22Rv1 (cell line): ENCODE results near the gene MCMBP.
A peak's percentile ranks its signal among the peaks of the same experiment; 100 is the strongest.

Source experiments
- H3K27ac ChIP-seq: fragments of 450-650 bp; 2 replicates; pipeline ENCODE4 v1.5.1; 2017
- ZFX ChIP-seq: fragments of 450-650 bp; IDR thresholded peaks from 2 replicates; pipeline ENCODE4 v1.6.1; 2017; ENCODE audit warnings: antibody characterized with exemption, borderline replicate concordance
- TF ChIP-seq, protein P1 (sequence below): fragments of 450-650 bp; IDR thresholded peaks from 2 replicates; pipeline ENCODE4 v1.5.1; 2017; ENCODE audit warnings: mild to moderate bottlenecking

MCMBP gene

DNA sequence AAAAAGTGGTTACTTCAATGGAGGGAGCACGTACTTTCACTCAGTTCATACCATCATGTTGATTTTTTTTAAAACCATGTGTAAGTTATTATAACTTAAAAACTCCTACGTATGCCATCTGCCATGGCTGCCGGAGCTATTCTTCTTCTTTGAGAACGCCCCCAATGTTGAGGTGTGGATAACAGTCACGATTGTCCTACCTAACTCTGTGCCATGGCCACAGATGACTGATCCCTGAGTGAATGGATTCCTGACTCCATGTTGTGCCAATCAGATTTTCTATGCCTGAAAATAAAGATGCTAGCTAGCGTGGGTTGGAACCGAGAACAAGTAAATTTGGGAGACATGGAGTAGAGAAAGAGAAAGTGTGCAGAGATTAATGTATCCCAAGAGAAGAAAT, 5.3 kb downstream of the MCMBP start:
- no peak overlapping the region for H3K27ac ChIP-seq
- no peak for TF ChIP-seq ZFX
- TF ChIP-seq, protein P1, sequence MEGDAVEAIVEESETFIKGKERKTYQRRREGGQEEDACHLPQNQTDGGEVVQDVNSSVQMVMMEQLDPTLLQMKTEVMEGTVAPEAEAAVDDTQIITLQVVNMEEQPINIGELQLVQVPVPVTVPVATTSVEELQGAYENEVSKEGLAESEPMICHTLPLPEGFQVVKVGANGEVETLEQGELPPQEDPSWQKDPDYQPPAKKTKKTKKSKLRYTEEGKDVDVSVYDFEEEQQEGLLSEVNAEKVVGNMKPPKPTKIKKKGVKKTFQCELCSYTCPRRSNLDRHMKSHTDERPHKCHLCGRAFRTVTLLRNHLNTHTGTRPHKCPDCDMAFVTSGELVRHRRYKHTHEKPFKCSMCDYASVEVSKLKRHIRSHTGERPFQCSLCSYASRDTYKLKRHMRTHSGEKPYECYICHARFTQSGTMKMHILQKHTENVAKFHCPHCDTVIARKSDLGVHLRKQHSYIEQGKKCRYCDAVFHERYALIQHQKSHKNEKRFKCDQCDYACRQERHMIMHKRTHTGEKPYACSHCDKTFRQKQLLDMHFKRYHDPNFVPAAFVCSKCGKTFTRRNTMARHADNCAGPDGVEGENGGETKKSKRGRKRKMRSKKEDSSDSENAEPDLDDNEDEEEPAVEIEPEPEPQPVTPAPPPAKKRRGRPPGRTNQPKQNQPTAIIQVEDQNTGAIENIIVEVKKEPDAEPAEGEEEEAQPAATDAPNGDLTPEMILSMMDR, result no peak

DNA sequence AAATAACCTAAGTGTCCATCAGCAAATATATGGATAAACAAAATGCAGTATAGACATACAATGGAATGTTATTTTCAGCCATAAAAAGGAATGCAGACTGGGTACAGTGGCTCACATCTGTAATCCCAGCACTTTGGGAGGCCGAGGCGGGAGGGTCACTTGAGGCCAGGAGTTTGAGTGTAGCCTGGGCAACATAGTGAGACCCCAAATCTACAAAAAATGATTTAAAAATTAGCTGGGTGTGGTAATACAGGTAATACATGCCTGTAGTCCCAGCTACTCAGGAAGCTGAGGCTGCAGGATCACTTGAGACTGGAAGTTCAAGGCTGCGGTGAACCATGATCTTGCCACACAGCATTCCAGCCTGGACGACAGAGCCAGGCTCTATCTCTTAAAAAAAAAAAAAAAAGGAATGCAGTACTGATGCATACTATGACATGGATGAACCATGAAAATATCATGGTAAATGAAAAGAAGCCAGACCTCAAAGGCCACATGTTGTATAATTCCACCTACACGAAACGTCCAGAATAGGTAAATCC, 6.9 kb downstream of the MCMBP start:
- TF ChIP-seq, protein P1, result no peak
- TF ChIP-seq ZFX, result no peak

DNA sequence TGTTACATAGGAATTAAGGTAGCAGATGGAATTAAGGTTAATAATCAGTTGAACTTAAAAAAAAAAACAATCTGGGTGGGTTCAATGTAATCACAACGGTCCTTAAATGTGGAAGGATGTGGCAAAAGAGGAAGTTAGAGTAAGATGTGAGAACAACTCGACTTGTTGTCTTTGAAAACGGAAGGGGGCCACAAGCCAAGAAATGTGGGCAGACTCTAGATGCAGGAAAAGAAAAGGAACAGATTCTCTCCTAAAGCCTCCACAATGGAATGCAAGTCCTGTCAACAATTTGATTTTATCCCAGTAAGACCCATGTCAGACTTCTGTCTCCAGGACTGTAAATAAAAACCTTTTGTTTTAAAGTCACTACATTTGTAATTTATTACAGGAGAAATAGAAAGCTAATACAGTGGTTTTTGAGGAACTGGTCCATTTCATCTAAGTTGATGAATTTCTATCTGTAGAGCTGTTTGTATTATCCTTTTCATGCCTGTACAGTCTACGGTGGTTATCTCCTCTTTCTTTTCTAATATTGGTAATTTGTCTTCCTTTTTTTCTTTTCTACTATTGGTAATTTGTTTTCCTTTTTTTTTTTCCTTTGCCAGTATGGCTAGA, 8.6 kb downstream of the MCMBP start:
- H3K27ac ChIP-seq, result no peak overlapping the region
- TF ChIP-seq ZFX, result no peak
- TF ChIP-seq, protein P1, result no peak

More for the DNA sequence above, 6.9 kb downstream of the MCMBP start:
- H3K27ac ChIP-seq, result no peak overlapping the region

- H3K27ac ChIP-seq, result no peak overlapping the region
- TF ChIP-seq, protein P1, result no peak
- no peak for TF ChIP-seq ZFX
Measured at GRCh38 chr10:119862524-119862923, 10.1 kb downstream of the MCMBP start.

GRCh38 chr10:119860866-119861607, 11.6 kb downstream of the MCMBP start:
- TF ChIP-seq ZFX, result no peak
- TF ChIP-seq, protein P1, result no peak

DNA sequence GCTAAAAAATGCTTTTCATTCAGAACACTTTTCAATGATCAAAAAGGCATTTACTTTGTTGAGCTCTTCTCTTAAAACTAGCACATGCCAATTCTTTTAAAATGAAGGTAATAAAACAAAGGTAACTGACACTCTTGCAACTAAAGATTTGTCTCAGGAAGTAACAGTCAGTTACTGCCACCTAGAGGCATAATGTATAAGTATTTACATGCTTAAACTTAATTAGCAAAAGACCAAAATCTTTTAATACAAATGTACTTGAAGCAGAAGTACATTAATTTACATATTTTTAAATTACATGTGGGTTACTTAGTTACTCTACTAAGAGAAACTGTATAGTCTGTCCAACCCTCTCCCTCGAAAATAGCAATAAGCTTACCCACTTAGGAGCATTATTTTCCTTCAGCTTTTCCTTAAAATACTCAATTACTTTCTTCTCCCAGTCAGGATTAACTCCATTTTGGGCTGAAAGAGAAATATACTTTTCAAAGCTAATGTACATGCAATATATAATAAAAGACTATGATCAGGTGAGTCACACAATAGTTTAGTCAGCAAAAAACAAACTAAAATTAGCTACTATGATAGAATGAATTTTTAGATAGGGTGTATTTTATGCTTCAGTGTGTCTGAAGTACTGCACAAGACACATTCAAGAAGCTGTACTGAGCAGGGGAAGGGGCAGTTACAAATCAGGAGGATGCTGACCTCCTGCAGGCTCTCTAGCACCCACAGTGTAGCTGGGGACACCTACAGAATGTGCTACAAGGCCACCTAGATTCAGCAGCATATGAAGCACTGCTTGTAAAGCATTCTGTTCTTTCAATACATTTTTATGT, 13.0 kb downstream of the MCMBP start:
- no peak overlapping the region for H3K27ac ChIP-seq

More at GRCh38 chr10:119860866-119861607, 11.6 kb downstream of the MCMBP start:
- H3K27ac ChIP-seq, result no peak overlapping the region

More for the DNA sequence above, 13.0 kb downstream of the MCMBP start:
- TF ChIP-seq, protein P1, result peak; percentile 81
- TF ChIP-seq ZFX, result no peak
